ACC112 (cell line): Measurements from ENCODE around the gene LRRC55.
A peak's percentile ranks its signal among the peaks of the same experiment; 100 is the strongest.

Source experiments
- H2AFZ ChIP-seq: fragments of 200-600 bp; sonication (generic); one replicate; pipeline ENCODE4 v1.6.0; 2017; ENCODE audit warnings: antibody characterized with exemption, low read length; ENCODE audit not compliant: unreplicated experiment
- H3K27ac ChIP-seq: fragments of 200-600 bp; sonication (generic); 2 replicates; pipeline ENCODE4 v1.5.1; 2014; ENCODE audit warnings: low read depth, mild to moderate bottlenecking, antibody characterized with exemption, low read length, moderate library complexity
- H3K27me3 ChIP-seq: fragments of 200-600 bp; sonication (generic); 2 replicates; pipeline ENCODE4 v1.6.1; 2014; ENCODE audit warnings: mild to moderate bottlenecking, antibody characterized with exemption, low read length, moderate library complexity, mixed read lengths; ENCODE audit not compliant: insufficient read depth
- H3K36me3 ChIP-seq: fragments of 200-600 bp; sonication (generic); 2 replicates; pipeline ENCODE4 v1.6.1; 2016; ENCODE audit warnings: mild to moderate bottlenecking, antibody characterized with exemption, low read length, moderate library complexity, mixed read lengths; ENCODE audit not compliant: insufficient read depth
- H3K4me1 ChIP-seq: fragments of 200-600 bp; sonication (generic); one replicate; pipeline ENCODE4 v1.6.1; 2016; ENCODE audit warnings: low read length, mixed read lengths; ENCODE audit not compliant: insufficient read depth, unreplicated experiment, control insufficient read depth
- H3K4me3 ChIP-seq: fragments of 200-600 bp; sonication (generic); 2 replicates; pipeline ENCODE4 v1.5.1; 2014; ENCODE audit warnings: mild to moderate bottlenecking, low read depth, low read length
- H3K79me2 ChIP-seq: fragments of 200-600 bp; sonication (generic); one replicate; pipeline ENCODE4 v1.6.0; 2016; ENCODE audit warnings: low read length; ENCODE audit not compliant: control insufficient read depth, unreplicated experiment, insufficient read depth

Gene LRRC55

GRCh38 chr11:57202281-57202680, 20.5 kb downstream of the LRRC55 start:
- peaks cover 85% of the 10 kb centered on the region for H3K27me3 ChIP-seq
- no peaks in the 10 kb centered on the region for H3K36me3 ChIP-seq
- H3K4me3 ChIP-seq, result no peak overlapping the region
- no peaks in the 10 kb centered on the region for H3K79me2 ChIP-seq
- H2AFZ ChIP-seq, result no peak overlapping the region
- H3K4me1 ChIP-seq, result no peaks in the 10 kb centered on the region
- no peak overlapping the region for H3K27ac ChIP-seq

GRCh38 chr11:57203359-57203758, 21.6 kb downstream of the LRRC55 start:
- no peaks in the 10 kb centered on the region for H3K36me3 ChIP-seq
- H3K4me3 ChIP-seq, result no peak overlapping the region
- H3K4me1 ChIP-seq, result no peaks in the 10 kb centered on the region
- H2AFZ ChIP-seq, result no peak overlapping the region
- no peak overlapping the region for H3K27ac ChIP-seq
- no peaks in the 10 kb centered on the region for H3K79me2 ChIP-seq
- peaks cover 86% of the 10 kb centered on the region for H3K27me3 ChIP-seq

GRCh38 chr11:57203882-57204480, 22.2 kb downstream of the LRRC55 start:
- H3K4me1 ChIP-seq, result no peaks in the 10 kb centered on the region
- H2AFZ ChIP-seq, result no peak overlapping the region
- H3K27me3 ChIP-seq, result peaks cover 83% of the 10 kb centered on the region
- no peaks in the 10 kb centered on the region for H3K79me2 ChIP-seq
- no peak overlapping the region for H3K4me3 ChIP-seq
- no peaks in the 10 kb centered on the region for H3K36me3 ChIP-seq
- no peak overlapping the region for H3K27ac ChIP-seq

GRCh38 chr11:57205041-57205641, 23.4 kb downstream of the LRRC55 start:
- Histone ChIP-seq H3K27me3 (peaks cover 76% of the 10 kb centered on the region), H3K27ac (no peak overlapping the region)

GRCh38 chr11:57207168-57207567, 25.4 kb downstream of the LRRC55 start:
- H3K4me1 ChIP-seq, result no peaks in the 10 kb centered on the region
- no peak overlapping the region for H3K4me3 ChIP-seq
- H3K27ac ChIP-seq, result no peak overlapping the region
- peaks cover 56% of the 10 kb centered on the region for H3K27me3 ChIP-seq
- no peaks in the 10 kb centered on the region for H3K36me3 ChIP-seq
- H2AFZ ChIP-seq, result no peak overlapping the region
- no peaks in the 10 kb centered on the region for H3K79me2 ChIP-seq

More at GRCh38 chr11:57205041-57205641, 23.4 kb downstream of the LRRC55 start:
- H3K79me2 ChIP-seq, result no peaks in the 10 kb centered on the region
- H3K36me3 ChIP-seq, result no peaks in the 10 kb centered on the region
- no peak overlapping the region for H2AFZ ChIP-seq
- no peak overlapping the region for H3K4me3 ChIP-seq
- H3K4me1 ChIP-seq, result no peaks in the 10 kb centered on the region

- H3K4me1 ChIP-seq, result peaks cover 11% of the 10 kb centered on the region
- H3K79me2 ChIP-seq, result no peaks in the 10 kb centered on the region
- H2AFZ ChIP-seq, result no peak overlapping the region
- no peaks in the 10 kb centered on the region for H3K36me3 ChIP-seq
- H3K27ac ChIP-seq, result no peak overlapping the region
- H3K27me3 ChIP-seq, result peaks cover 23% of the 10 kb centered on the region
- no peak overlapping the region for H3K4me3 ChIP-seq
Measured at GRCh38 chr11:57210781-57211180, 29.0 kb downstream of the LRRC55 start.

GRCh38 chr11:57213342-57214097, 31.8 kb downstream of the LRRC55 start:
- Histone ChIP-seq H3K4me3 (0 out of 2 replicates have a peak overlapping the region, but pooled peaks have one; percentile 22), H3K4me1 (peaks cover 11% of the 10 kb centered on the region), H2AFZ (no peak overlapping the region), H3K27ac (no peak overlapping the region), H3K79me2 (no peaks in the 10 kb centered on the region), H3K36me3 (no peaks in the 10 kb centered on the region), H3K27me3 (peaks cover 7% of the 10 kb centered on the region; the same call in 1 of the 2 replicates)

GRCh38 chr11:57214098-57214417, 32.3 kb downstream of the LRRC55 start:
- no peaks in the 10 kb centered on the region for H3K79me2 ChIP-seq
- H3K27ac ChIP-seq, result no peak overlapping the region
- H2AFZ ChIP-seq, result peak overlapping the region; percentile 72
- peaks cover 4% of the 10 kb centered on the region; the same call in 1 of the 2 replicates for H3K27me3 ChIP-seq
- no peaks in the 10 kb centered on the region for H3K36me3 ChIP-seq
- H3K4me1 ChIP-seq, result peaks cover 11% of the 10 kb centered on the region
- 0 out of 2 replicates have a peak overlapping the region, but pooled peaks have one; percentile 22 for H3K4me3 ChIP-seq

- H3K36me3 ChIP-seq, result no peaks in the 10 kb centered on the region
- H3K27me3 ChIP-seq, result no peaks in the 10 kb centered on the region
- H3K79me2 ChIP-seq, result no peaks in the 10 kb centered on the region
- H3K4me3 ChIP-seq, result peak overlapping the region; percentile 22; the same call in 1 of the 2 replicates
- H3K4me1 ChIP-seq, result peaks cover 11% of the 10 kb centered on the region
- H3K27ac ChIP-seq, result no peak overlapping the region
- H2AFZ ChIP-seq, result peak overlapping the region; percentile 72
Measured at GRCh38 chr11:57214494-57214893, 32.7 kb downstream of the LRRC55 start.

- Histone ChIP-seq H3K4me1 (peaks cover 11% of the 10 kb centered on the region), H3K27me3 (no peaks in the 10 kb centered on the region), H3K79me2 (no peaks in the 10 kb centered on the region), H3K4me3 (no peak overlapping the region), H3K27ac (no peak overlapping the region), H2AFZ (no peak overlapping the region), H3K36me3 (no peaks in the 10 kb centered on the region)
Measured at GRCh38 chr11:57216463-57216862, 34.7 kb downstream of the LRRC55 start.
